GM19324 (cell line): ENCODE data around the gene PARD3B.
A peak's percentile ranks its signal among the peaks of the same experiment; 100 is the strongest.

Experiments used
- ATAC-seq: cut with Tn5 transposase; IDR thresholded peaks from one replicate; pipeline ENCODE4 v1.9.1; 2021; ENCODE audit warnings: mild to moderate bottlenecking, moderate library complexity; ENCODE audit not compliant: unreplicated experiment, low FRiP score

Gene PARD3B

DNA sequence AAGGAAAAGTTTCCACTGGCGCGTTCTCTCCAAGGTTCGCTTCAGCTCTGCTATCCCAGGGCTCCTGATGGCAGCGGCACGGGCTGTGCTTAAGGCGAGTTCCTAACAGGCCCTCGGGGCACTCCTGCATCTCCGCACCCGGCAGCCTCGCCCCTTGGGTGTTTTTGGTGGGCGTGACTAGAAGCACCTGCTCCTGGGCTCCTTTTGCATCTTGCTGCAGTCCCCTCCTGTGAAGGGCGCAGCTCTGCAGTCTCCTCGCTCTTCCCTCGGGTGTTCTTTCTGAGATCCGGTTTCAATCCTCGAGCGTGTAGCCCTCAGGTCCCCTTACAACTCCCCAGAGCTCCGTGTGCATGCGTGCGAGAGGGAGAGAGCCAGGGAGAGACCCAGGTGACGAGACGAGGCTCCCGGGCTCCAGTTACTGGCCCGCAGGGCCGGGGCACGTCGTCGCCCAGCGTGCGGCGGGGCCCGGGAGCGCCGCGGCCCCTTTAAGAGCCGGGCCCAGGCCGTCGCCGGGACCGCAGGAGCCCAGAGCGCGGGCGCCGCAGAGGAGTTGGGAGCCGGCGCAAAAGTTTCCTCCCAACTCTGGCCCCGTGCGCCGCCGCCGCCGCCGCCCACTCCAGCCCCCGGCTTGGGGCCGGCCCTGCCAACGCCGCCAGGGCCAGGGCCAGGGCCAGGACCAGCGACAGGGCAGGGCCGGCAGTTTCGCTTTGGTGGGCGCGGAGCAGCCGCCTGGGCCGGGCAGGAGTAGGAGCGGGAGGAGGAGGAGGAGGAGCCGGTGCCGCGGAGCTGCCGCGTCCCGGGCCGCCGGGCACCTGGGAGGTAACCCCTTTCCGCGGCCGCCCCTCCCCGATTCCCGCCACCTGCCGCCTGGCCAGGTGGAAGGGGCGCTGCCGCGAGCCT, at the start of gene PARD3B:
TSS of gene PARD3B (plus strand) at position 515 of the 900 bp plus-strand sequence. CDS start 525 bp downstream, outside the sequence.
- peak; percentile 60 for ATAC-seq

GRCh38 chr2:204496779-204497178, 48.5 kb upstream of the PARD3B start:
- ATAC-seq = no peak

DNA sequence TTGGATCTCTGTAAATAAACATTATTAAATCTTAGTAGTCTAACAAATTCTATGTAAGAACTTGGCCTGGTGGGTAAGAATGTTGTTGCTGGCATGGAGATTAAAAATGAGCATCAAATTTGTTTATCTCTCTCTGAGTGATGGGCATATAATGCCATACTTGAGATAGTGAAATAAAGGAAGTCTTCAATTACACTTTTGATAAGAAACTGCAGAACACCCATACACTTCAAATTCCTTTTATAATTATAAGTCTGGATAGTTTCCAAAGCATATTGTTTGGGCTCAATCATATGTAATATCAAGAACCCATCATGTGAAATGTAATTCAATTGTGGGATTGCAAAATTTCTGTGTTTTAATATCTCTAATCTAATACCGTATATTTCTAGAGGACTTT, 47.4 kb upstream of the PARD3B start:
- ATAC-seq = no peak

DNA sequence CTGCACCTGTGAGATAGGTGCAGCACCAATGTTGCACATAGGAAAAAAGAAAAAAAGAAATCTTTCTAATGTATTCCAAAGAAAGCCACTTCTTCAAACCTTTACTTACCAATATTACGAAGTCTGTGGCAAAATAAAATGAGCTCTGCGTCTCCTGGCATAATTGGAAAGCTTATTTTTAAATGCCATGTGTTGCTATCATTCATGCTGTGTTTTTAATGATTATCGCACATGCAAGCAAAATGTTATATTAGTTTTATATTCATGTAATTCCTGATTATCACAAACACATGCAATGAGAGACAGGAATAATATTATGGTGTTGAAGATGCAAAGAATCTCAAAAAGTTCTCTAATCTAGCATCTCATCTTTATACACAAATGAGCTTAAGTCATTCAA, 47.0 kb upstream of the PARD3B start:
- ATAC-seq = no peak

GRCh38 chr2:204503869-204504268, 41.4 kb upstream of the PARD3B start:
- no peak for ATAC-seq

- no peak for ATAC-seq
These were observed 40.7 kb upstream of the PARD3B start for GRCh38 chr2:204504594-204504993.

DNA sequence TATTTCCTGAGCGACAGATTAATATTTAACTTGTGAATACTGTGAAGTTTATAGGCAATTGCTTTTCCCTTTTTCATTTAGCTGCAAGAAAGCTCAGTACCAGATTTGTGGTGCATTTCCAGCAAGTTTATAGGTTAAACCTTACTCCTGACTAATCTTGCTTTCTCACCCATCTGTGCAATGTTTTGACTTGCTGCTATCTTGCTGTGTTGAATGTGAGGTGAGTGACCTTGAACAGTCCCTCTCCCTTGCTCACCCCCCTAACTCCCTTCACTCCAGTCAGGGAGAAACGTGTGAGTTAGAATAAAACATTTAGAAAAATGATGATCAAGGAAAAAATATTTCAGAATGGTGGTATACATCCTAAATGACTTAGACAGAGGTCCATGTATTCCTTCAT, 39.8 kb upstream of the PARD3B start:
- no peak for ATAC-seq

- ATAC-seq = no peak
These were observed 39.3 kb upstream of the PARD3B start for GRCh38 chr2:204505946-204506345.

- ATAC-seq = no peak
These were observed 37.6 kb upstream of the PARD3B start for GRCh38 chr2:204507636-204508035.

DNA sequence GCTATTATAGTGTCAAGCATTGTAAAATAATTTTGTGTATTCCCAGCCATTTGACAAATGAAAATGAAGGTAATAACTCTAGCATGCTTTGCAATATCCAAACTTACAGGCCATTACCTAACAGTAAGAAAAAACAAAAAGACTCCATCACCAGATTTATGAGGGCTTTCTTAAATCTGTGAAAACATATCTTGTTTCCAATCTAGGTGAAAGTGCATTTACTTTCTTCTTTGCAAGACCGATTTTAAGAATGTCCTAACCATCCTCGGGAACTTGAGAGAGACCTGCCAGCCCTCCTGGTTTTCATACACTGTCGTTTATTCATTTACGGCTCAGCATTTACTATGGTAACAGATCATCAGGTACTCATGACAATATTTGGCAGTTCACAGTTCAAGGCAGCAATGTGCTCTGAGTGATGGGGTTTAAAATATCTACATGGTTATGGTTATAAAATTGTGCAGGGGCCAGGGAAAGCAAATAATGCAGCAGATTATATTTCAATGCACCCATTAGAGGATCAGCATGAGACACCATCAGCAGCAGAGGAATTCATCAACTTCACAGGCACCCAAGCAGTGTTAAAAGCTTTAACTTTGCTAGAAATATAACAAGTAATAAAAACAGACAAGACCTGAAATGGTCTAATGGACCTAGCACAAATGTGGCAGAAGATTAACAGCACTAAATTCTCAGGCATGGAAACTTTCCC, 34.4 kb upstream of the PARD3B start:
- ATAC-seq = no peak

DNA sequence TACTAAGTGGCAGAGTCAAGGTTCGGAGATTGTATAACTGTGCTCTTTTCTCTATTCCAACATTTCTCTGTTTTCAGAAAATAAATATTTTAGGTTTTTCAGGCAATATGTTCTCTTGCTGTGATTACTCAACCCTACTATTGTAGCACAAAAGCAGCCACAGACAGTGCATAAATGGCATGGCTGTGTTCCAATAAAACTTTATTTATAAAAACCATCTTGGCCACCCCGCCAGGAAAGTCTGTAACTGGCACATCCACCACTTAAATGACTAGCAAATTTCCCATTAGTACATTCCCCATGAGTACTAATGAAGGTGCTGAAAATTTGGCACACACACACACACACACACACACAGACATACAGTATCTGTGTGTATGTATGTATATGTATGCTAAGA, 30.8 kb upstream of the PARD3B start:
- ATAC-seq = no peak

DNA sequence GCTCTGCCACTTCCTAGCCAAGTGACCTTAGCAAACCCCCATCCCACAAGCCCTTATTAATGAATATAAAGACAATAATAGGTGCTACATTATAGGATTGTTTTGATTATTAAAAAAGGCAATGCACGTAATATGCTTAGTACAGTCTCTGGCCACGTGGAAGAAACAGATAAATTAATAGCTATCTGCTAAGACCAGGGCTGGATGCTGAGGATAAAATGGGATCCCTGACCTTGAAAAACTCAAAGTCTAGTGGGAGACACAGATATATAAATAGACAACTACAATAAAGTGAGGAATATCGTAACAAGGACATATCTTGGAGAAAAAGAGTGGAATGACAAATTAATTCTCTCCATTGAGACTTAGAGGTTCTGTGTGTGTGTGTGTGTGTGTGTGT, 29.9 kb upstream of the PARD3B start:
- no peak for ATAC-seq

DNA sequence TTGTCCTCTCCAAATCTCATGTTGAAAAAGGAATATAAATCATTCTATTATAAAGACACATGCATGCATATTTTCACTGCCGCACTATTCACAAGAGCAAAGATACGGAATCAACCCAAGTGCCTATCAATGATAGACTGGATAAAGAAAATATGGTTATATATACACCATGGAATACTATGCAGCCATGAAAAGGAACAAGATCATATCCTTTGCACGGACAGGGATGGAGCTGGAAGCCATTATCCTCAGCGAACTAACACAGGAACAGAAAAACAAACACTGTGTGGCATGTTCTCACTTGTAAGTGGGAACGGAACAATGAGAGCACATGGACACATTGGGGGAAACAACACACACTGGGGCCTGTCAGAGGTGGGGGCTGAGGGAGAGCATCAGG, 28.1 kb upstream of the PARD3B start:
- no peak for ATAC-seq

- ATAC-seq = no peak
These were observed 15.3 kb upstream of the PARD3B start for GRCh38 chr2:204529795-204530463.

DNA sequence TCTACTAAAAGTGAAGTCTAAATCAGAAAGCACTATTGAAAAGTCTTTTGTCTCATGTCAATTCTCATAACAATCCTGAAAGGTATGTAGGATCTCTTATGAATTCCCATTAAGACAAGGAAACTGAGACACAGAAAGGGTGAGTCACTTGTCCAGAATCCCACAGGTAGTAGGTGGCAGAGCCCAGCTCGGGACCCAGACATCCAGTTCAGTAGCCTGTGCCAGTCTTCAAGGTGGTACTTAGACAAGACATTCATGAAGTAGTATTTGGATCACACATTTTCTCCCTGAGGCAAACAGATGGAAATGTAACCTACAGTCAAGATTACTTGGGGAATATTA, 14.8 kb upstream of the PARD3B start:
- no peak for ATAC-seq

- ATAC-seq = no peak
These were observed 11.5 kb upstream of the PARD3B start for GRCh38 chr2:204533629-204534370.

DNA sequence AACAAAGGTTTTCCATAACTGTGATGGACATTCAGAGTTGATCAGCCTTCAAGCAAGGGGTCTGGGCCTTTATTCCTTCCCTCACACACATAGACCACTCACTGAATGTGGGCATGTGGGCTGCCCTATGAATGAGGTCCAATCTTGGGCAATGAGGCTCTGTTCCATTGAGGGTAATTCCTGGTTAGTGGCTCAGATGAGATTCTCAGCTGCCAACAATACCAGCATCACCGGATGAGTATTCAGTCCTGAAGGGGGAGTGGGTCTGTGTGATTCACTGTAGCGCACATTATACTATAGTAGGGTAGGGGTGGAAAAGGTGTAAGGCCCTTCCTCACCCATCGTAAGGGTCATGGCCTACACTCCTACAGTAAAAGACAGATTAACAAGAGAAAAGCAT, 9.9 kb upstream of the PARD3B start:
- ATAC-seq = no peak

DNA sequence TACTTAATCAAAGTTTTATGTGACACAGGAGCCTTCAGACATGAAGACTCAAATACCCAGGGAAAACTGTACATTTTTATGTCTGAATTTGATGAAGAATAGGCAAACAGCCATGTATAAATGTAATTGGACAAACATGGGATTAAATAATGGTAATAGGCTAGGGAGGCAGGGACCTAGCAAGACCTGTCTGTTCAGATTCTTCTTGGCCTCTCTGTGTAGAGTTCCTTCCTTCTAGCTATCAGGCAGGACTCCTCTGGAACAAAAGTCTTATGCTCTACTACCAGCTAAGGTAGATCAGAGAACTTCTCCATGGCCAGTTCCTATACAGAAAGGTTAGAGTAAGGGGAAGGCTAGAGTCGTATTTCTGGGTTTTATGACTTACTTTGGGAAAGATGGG, 9.5 kb upstream of the PARD3B start:
- ATAC-seq = no peak

DNA sequence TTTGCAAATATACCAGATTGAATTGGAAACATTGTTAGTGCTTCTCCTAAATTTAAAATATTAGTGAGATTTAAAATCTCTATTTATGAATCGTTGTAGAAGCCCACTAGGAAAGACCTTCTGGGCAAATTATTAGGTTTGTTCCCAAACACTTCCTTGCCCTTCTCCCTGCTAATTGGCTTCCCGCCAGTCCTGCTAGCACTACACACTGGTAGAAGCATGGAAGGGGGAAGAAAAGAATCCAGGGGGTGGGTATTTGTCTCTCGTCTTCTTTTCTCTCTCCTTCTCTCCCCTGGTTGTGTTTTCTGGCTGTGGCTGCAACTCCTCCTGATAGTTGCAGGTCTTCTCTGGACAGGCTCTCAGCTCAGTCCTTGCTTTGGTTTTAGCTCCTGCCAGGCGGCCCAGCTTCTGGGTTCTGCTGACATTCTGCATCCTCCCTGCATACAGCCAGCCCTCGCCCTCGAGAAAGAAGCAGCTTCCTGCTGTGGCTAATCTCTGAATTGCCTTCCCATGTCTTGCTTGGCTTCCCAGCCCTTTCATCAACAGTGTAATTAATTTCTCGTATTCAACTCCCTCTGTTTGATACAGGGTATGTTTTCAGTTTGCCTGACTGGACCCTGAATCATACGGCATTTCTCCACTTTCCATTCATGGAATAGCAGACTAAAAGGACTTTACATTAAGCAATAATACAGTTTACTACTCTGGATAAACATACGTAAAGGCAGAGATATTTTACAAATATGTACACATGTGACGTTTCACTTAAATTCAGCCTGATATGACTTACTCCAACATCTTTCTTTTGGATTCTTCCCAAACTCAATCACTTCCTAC, 6.9 kb upstream of the PARD3B start:
- ATAC-seq = no peak

DNA sequence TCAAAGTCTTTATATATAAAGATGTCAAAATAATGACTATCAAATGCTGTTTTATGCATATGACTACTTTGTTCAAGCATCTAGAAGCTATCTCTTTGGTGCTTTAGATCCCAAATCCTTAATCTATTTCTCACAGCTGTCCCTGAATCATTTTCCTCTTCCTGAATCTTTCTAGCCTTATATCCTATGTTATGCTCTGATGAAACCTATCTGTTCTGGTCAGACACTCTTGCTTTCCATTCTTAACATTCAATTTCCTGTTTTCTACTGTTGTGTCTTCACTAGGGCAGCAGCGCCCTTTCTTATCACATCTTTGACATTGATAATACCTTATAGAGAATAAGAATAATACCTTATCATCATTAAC, 6.3 kb upstream of the PARD3B start:
- no peak for ATAC-seq
